ENCODE results near the gene AKAP14.
"Not testable (repeated sequence)": the region's sequence is repeated elsewhere in the genome, so short reads cannot be mapped to it uniquely, and the experiment has no call there.

The AKAP14 gene

GRCh38 chrX:119895843-119896326, at the start of gene AKAP14:
TSS of gene AKAP14 (plus strand) at chrX:119895893. CDS start at chrX:119903224, 7,331 bp downstream.
- DNase-seq (ENCODE audit: low read depth), result no peak

- peak; percentile 89 for DNase-seq (ENCODE audit: low read depth)
These were observed 43.0 kb upstream of the AKAP14 start, which contains the start of gene UPF3B for GRCh38 chrX:119852382-119853353. TSS of gene UPF3B (minus strand) at chrX:119852963. CDS start at chrX:119852928, 35 bp downstream.

GRCh38 chrX:119853444-119853843, 42.2 kb upstream of the AKAP14 start:
- no peak for DNase-seq (ENCODE audit: low read depth)

GRCh38 chrX:119870626-119871131, 25.0 kb upstream of the AKAP14 start:
- DNase-seq (ENCODE audit: low read depth), result no peak

- DNase-seq (ENCODE audit: low read depth), result no peak
These were observed 24.5 kb upstream of the AKAP14 start for GRCh38 chrX:119871245-119871598.

- peak; percentile 30 for DNase-seq (ENCODE audit: low read depth)
These were observed 23.9 kb upstream of the AKAP14 start, which contains the start of the genes NDUFA1 and RNF113A for GRCh38 chrX:119871599-119872395. TSS of gene NDUFA1 (plus strand) at chrX:119871832. CDS start at chrX:119871912, 80 bp downstream. TSS of gene RNF113A (minus strand) at chrX:119871733. CDS start at chrX:119871613, 120 bp downstream.

GRCh38 chrX:119878740-119879139, 17.0 kb upstream of the AKAP14 start:
- DNase-seq (ENCODE audit: low read depth), result no peak

- no peak for DNase-seq (ENCODE audit: low read depth)
These were observed 15.6 kb upstream of the AKAP14 start for GRCh38 chrX:119880076-119880475.

- DNase-seq (ENCODE audit: low read depth), result peak; percentile 15
These were observed 14.9 kb upstream of the AKAP14 start for GRCh38 chrX:119880552-119881437.

- DNase-seq (ENCODE audit: low read depth), result no peak
These were observed 9.9 kb upstream of the AKAP14 start for GRCh38 chrX:119885554-119886428.

GRCh38 chrX:119887721-119888425, 7.8 kb upstream of the AKAP14 start:
- DNase-seq (ENCODE audit: low read depth), result peak; percentile 9

- not testable (repeated sequence) for DNase-seq (ENCODE audit: low read depth)
These were observed 5.1 kb upstream of the AKAP14 start for GRCh38 chrX:119890626-119891025.

- DNase-seq (ENCODE audit: low read depth), result not testable (repeated sequence)
These were observed 3.6 kb upstream of the AKAP14 start for GRCh38 chrX:119891961-119892692.

- DNase-seq (ENCODE audit: low read depth), result no peak
These were observed 3.4 kb downstream of the AKAP14 start for GRCh38 chrX:119899125-119899524.

- no peak for DNase-seq (ENCODE audit: low read depth)
These were observed 5.3 kb downstream of the AKAP14 start for GRCh38 chrX:119900976-119901375.

- no peak for DNase-seq (ENCODE audit: low read depth)
These were observed 20.6 kb downstream of the AKAP14 start for GRCh38 chrX:119916310-119916709.

- DNase-seq (ENCODE audit: low read depth), result no peak
These were observed 22.2 kb downstream of the AKAP14 start for GRCh38 chrX:119917877-119918276.

- no peak for DNase-seq (ENCODE audit: low read depth)
These were observed 24.3 kb downstream of the AKAP14 start for GRCh38 chrX:119919835-119920585.

Measured in non-pigmented ciliary epithelial cell (primary cell).